B cell (primary cell): Measurements from ENCODE around the gene AMMECR1L. TPM values are rescaled to one million over a fixed set of nuclear protein-coding genes. Genes with fewer than 3 reads are reported as not detected.
"Not testable (repeated sequence)": the region's sequence is repeated elsewhere in the genome, so short reads cannot be mapped to it uniquely, and the experiment has no call there.

ENCODE experiments used
- ATAC-seq: fragments of 200-7000 bp; cut with Tn5 transposase; one replicate; pipeline ENCODE4 v1.10.0; 2021; ENCODE audit warnings: low read depth, mild to moderate bottlenecking, moderate number of reproducible peaks, moderate library complexity
- CTCF ChIA-PET: fragments of 350-600 bp; sonication (Branson Sonifier 250); formaldehyde crosslinking; loops from one replicate; lab custom pipeline; 2021; ENCODE audit warnings: antibody characterized with exemption, inconsistent platforms; lab: Charles Lee
- POLR2A ChIA-PET: fragments of 350-600 bp; sonication (Branson Sonifier 250); formaldehyde crosslinking; loops from one replicate; lab custom pipeline; 2021; ENCODE audit warnings: antibody characterized with exemption; lab: Charles Lee
- DNase-seq: peaks from one replicate; pipeline ENCODE4 v3.0.0; 2013
- H2AFZ ChIP-seq: 2 replicates; pipeline ENCODE4 v1.6.1; 2012; ENCODE audit warnings: mild to moderate bottlenecking, low read depth, low read length; ENCODE audit not compliant: insufficient read depth, poor library complexity, severe bottlenecking
- H3K27ac ChIP-seq, 2 donors: 1 replicate in 1 of 2; 2 replicates in 1 of 2; pipeline ENCODE4 v1.5.1; 2012 to 2013; ENCODE audit warnings: low read length in 2 of 2, mild to moderate bottlenecking in 2 of 2, moderate library complexity in 1 of 2
- H3K27me3 ChIP-seq, 4 experiments: fragments of 200-600 bp in 1 of 4; sonication (generic) in 1 of 4; replicated peaks in 1 of 4; 1 replicate in 2 of 4; 2 replicates in 2 of 4; pipeline versions ENCODE4 v1.6.1 to v1.7.0; 2013 to 2016; ENCODE audit warnings: low read length in 3 of 4, mild to moderate bottlenecking in 2 of 4, mixed read lengths in 1 of 4, moderate library complexity in 1 of 4; ENCODE audit not compliant: insufficient read depth in 4 of 4, control insufficient read depth in 3 of 4; ENCODE audit errors: control extremely low read depth in 1 of 4
- H3K36me3 ChIP-seq, 2 experiments: replicated peaks in 1 of 2; 1 replicate in 1 of 2; 2 replicates in 1 of 2; pipeline versions ENCODE4 v1.6.1 to v1.7.1; 2013; ENCODE audit warnings: low read length in 1 of 2; ENCODE audit not compliant: insufficient read depth in 2 of 2, control insufficient read depth in 1 of 2; ENCODE audit errors: control extremely low read depth in 1 of 2, extremely low read depth in 1 of 2
- H3K4me1 ChIP-seq, 2 donors: fragments of 200-600 bp in 1 of 2; sonication (generic) in 1 of 2; 1 replicate in 1 of 2; 2 replicates in 1 of 2; pipeline versions ENCODE4 v1.5.1 to v1.6.1; 2013 to 2017; ENCODE audit warnings: low read length in 2 of 2; ENCODE audit not compliant: control insufficient read depth in 2 of 2, insufficient read depth in 2 of 2
- H3K4me2 ChIP-seq: replicated peaks from 2 replicates; pipeline ENCODE3; 2012; ENCODE audit warnings: mild to moderate bottlenecking, low read depth, low read length; ENCODE audit not compliant: poor library complexity, severe bottlenecking
- H3K4me3 ChIP-seq, 5 experiments: fragments of 200-600 bp in 1 of 5; sonication (generic) in 1 of 5; 1 replicate in 3 of 5; 2 replicates in 2 of 5; pipeline versions ENCODE4 v1.5.1 to v1.7.0; 2011 to 2016; ENCODE audit warnings: low read length in 4 of 5, mild to moderate bottlenecking in 4 of 5, low read depth in 2 of 5, control low read depth in 1 of 5, moderate library complexity in 1 of 5; ENCODE audit not compliant: insufficient read depth in 1 of 5; ENCODE audit errors: control extremely low read depth in 1 of 5, extremely low read depth in 1 of 5
- H3K79me2 ChIP-seq: fragments of 200-600 bp; sonication (generic); one replicate; pipeline ENCODE4 v1.6.0; 2016; ENCODE audit warnings: low read length; ENCODE audit not compliant: control insufficient read depth, insufficient read depth
- H3K9ac ChIP-seq: fragments of 200-600 bp; sonication (generic); 2 replicates; pipeline ENCODE4 v1.6.1; 2017; ENCODE audit warnings: mild to moderate bottlenecking, low read length, moderate library complexity
- H3K9me3 ChIP-seq, 3 donors: one replicate each; pipeline versions ENCODE4 v1.6.1 to v1.7.1; 2013; ENCODE audit warnings: low read length in 2 of 3; ENCODE audit not compliant: control insufficient read depth in 2 of 3, insufficient read depth in 1 of 3; ENCODE audit errors: control extremely low read depth in 1 of 3
- H4K20me1 ChIP-seq: 2 replicates; pipeline ENCODE4 v1.6.0; 2012; ENCODE audit warnings: mild to moderate bottlenecking, low read length; ENCODE audit not compliant: insufficient read depth, control insufficient read depth, poor library complexity, severe bottlenecking
- H3K27ac Mint-ChIP-seq: one replicate; pipeline ENCODE4 v1.8.0; 2021; ENCODE audit warnings: mixed read lengths
- H3K27me3 Mint-ChIP-seq: one replicate; pipeline ENCODE4 v1.8.0; 2021; ENCODE audit warnings: mixed read lengths
- H3K4me1 Mint-ChIP-seq: one replicate; pipeline ENCODE4 v1.8.0; 2021; ENCODE audit warnings: mixed read lengths
- H3K4me3 Mint-ChIP-seq: one replicate; pipeline ENCODE4 v1.8.0; 2021; ENCODE audit warnings: mixed read lengths
- H3K9me3 Mint-ChIP-seq: one replicate; pipeline ENCODE4 v1.8.0; 2022; ENCODE audit warnings: mixed read lengths; ENCODE audit not compliant: insufficient read depth
- WGBS: methylation state at CpG from one replicate; pipeline ENCODE4 v1.1.5; 2013; ENCODE audit warnings: missing lambda C conversion rate; ENCODE audit not compliant: insufficient coverage; 5-methylcytosine and 5-hydroxymethylcytosine counted together
- intact Hi-C: fragments of 100-400 bp; cut with micrococcal nuclease; formaldehyde crosslinking; loops from one replicate; pipeline ENCODE4 v1.10.0; 2022
- polyA plus RNA-seq: library from polyadenylated mRNA; depleted of rRNA; stranded (reverse); fragments of >200 nt; gene quantifications from 2 replicates; pipeline ENCODE4 v1.2.3, GENCODE V29; 2012
- total RNA-seq, 2 donors: library from RNA; stranded (reverse); fragments of 120-200 nt in 1 of 2; gene quantifications; 1 replicate in 1 of 2; 2 replicates in 1 of 2; pipeline versions ENCODE4 v1.2.3 to v1.2.4, GENCODE V29; 2013 to 2022
- TF ChIP-seq, protein P1 (sequence below): fragments of 200-600 bp; IDR thresholded peaks from one replicate; pipeline ENCODE4 v1.8.0; 2022; ENCODE audit warnings: antibody characterized with exemption, mild to moderate bottlenecking

AMMECR1L gene
- total and polyA plus RNA-seq, 2 donors (not counting 1 experiment from before 2014, with no cell fraction given): 8.3 to 15.2 TPM

DNA sequence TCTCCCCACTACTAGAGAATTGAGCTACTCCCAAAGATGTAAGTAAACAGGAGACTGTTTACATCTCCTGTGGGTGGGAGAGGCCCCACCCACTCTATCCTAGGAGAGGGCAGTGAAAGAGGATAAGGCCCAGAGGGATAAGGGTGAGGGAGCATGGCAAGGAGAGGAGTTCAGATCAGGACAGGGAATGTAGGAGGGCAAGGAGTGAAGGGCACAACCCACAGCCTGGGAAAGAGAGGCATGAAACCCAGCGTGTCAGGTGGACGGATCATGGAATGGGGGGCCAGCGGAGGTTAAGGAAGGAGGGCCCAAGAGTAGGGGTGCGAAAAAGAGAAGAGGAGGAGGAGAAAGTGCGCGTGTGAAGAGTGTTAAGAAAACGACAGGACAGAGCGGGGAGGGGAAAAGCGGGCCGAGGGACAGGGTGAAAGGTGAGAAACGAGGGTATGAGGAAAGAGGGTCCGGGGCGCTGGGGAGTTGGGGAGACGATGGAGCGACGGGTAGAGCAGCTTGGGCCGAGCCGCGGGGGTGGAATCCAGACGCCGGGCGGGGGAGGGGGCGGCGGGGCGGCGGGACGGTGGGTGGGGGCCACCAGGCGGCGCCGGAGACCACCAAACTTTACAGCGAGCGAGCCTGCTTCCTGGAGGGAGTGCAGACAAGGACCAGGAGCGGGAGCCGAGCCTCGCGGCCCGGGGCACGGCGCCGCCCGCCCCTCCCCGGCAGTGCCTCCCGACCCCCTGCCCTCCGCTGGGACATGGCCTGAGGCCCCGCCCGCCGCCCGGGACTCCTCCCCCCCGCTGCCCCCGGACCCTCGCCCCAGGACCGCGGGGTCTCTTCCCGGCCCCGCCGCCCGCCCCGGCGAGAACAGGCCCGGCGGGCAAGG lies 655 bp downstream of the AMMECR1L start:
- intact Hi-C loops: loop anchor here (2.0 kb wide), 1 partner anchor 26 kb away; the partner anchor contains the start of gene POLR2D
- H3K27ac Mint-ChIP-seq: peak overlapping the region; percentile 84

More for the DNA sequence above, 655 bp downstream of the AMMECR1L start:
- peaks cover 37% of the 10 kb centered on the region for H4K20me1 ChIP-seq
- peak overlapping the region in 4 of 5 experiments; percentile 21 to 65 (median 58) for H3K4me3 ChIP-seq
- H3K36me3 ChIP-seq: peaks cover 1 to 17% of the 10 kb centered on the region in 2 experiments
- peak overlapping the region; percentile 91 for H3K4me3 Mint-ChIP-seq
- peak overlapping the region; percentile 75 for H3K4me2 ChIP-seq
- CTCF ChIA-PET: interaction anchor here (1.2 to 1.3 kb wide), 2 partner anchors 294 to 348 kb away, joined by 4 to 7 read pairs; no protein-coding TSS in a partner anchor
- ATAC-seq (peak; percentile 6), DNase-seq (peak; percentile 52)
- peak overlapping the region; percentile 70 for H3K9ac ChIP-seq
- H2AFZ ChIP-seq: peak overlapping the region; percentile 68
- peak overlapping the region in 1 of 2 donors; percentile 76 for H3K27ac ChIP-seq
- TF ChIP-seq, protein P1, sequence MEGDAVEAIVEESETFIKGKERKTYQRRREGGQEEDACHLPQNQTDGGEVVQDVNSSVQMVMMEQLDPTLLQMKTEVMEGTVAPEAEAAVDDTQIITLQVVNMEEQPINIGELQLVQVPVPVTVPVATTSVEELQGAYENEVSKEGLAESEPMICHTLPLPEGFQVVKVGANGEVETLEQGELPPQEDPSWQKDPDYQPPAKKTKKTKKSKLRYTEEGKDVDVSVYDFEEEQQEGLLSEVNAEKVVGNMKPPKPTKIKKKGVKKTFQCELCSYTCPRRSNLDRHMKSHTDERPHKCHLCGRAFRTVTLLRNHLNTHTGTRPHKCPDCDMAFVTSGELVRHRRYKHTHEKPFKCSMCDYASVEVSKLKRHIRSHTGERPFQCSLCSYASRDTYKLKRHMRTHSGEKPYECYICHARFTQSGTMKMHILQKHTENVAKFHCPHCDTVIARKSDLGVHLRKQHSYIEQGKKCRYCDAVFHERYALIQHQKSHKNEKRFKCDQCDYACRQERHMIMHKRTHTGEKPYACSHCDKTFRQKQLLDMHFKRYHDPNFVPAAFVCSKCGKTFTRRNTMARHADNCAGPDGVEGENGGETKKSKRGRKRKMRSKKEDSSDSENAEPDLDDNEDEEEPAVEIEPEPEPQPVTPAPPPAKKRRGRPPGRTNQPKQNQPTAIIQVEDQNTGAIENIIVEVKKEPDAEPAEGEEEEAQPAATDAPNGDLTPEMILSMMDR: peak; percentile 16
- peaks cover 31% of the 10 kb centered on the region for H3K4me1 Mint-ChIP-seq
- H3K27me3 ChIP-seq, H3K9me3 Mint-ChIP-seq, H3K27me3 Mint-ChIP-seq, H3K9me3 ChIP-seq, POLR2A ChIA-PET: not testable (repeated sequence)
- peaks cover 60% of the 10 kb centered on the region for H3K79me2 ChIP-seq
- peaks cover 15 to 21% of the 10 kb centered on the region in 2 donors for H3K4me1 ChIP-seq
- 1% methylated on average over 17 of the region's 61 CpGs for WGBS
